ENCODE measurements around the gene C11orf21. TPM values are rescaled to one million over a fixed set of nuclear protein-coding genes. Genes with fewer than 3 reads are reported as not detected.

Gene C11orf21
- total and polyA plus RNA-seq, 2 of the 8 experiments (the other 6 are each of a cell fraction or from before 2014, with no cell fraction given): not detected

- TF ChIP-seq, protein P1, sequence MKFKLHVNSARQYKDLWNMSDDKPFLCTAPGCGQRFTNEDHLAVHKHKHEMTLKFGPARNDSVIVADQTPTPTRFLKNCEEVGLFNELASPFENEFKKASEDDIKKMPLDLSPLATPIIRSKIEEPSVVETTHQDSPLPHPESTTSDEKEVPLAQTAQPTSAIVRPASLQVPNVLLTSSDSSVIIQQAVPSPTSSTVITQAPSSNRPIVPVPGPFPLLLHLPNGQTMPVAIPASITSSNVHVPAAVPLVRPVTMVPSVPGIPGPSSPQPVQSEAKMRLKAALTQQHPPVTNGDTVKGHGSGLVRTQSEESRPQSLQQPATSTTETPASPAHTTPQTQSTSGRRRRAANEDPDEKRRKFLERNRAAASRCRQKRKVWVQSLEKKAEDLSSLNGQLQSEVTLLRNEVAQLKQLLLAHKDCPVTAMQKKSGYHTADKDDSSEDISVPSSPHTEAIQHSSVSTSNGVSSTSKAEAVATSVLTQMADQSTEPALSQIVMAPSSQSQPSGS (IDR thresholded peaks at IDR 0.05; ENCODE audit: low read length): no peak
- TF ChIP-seq EP300 (IDR thresholded peaks at IDR 0.05; ENCODE audit: borderline replicate concordance in 1 of 2, low read depth in 2 of 2, low read length in 2 of 2): no peak
- no peak for TF ChIP-seq TEAD4 (IDR thresholded peaks at IDR 0.05; ENCODE audit: low read depth, low read length)
- no peak for TF ChIP-seq MAX (IDR thresholded peaks at IDR 0.05)
- no peak for TF ChIP-seq NANOG (IDR thresholded peaks at IDR 0.05; ENCODE audit: insufficient read depth, low read depth, low read length, poor library complexity, severe bottlenecking)
- TF ChIP-seq SAP30 (IDR thresholded peaks at IDR 0.05; ENCODE audit: insufficient read depth, insufficient replicate concordance, low read length): no peak
- no peak for TF ChIP-seq TAF7 (optimal IDR thresholded peaks at IDR 0.05; ENCODE audit: borderline replicate concordance, low read depth, low read length)
Observed at GRCh38 chr11:2298131-2298794, 3.5 kb downstream of the C11orf21 start (continued).

All from H1 (cell line).